ENCODE measurements around the gene TTR. TPM values are rescaled to one million over a fixed set of nuclear protein-coding genes. Genes with fewer than 3 reads are reported as not detected.

TTR gene
- total RNA-seq (ENCODE audit: unreplicated experiment) = not detected
- long read RNA-seq = 0 reads

- Mint-ChIP-seq H3K4me3 (ENCODE audit: unreplicated experiment) (peak within 1 kb of the TSS; percentile 45), H3K36me3 (ENCODE audit: unreplicated experiment) (no peaks in the 10 kb centered on the region), H3K9me3 (ENCODE audit: unreplicated experiment) (no peaks in the 10 kb centered on the region), H3K27me3 (ENCODE audit: unreplicated experiment) (peaks cover 5% of the 10 kb centered on the region), H3K27ac (ENCODE audit: unreplicated experiment) (peak within 1 kb of the TSS; percentile 81), H3K4me1 (ENCODE audit: low read depth, unreplicated experiment) (peaks cover 7% of the 10 kb centered on the region)
- TF ChIP-seq CTCF (IDR thresholded peaks at IDR 0.05; ENCODE audit: partially characterized antibody, unreplicated experiment) = no peak
- no peak for DNase-seq
These were observed at the start of gene TTR for GRCh38 chr18:31591628-31592027. TSS of gene TTR (plus strand) at chr18:31591877. CDS start at chr18:31591903, 26 bp downstream.

- Mint-ChIP-seq H3K27ac (ENCODE audit: unreplicated experiment) (no peak overlapping the region), H3K4me1 (ENCODE audit: low read depth, unreplicated experiment) (no peaks in the 10 kb centered on the region), H3K36me3 (ENCODE audit: unreplicated experiment) (peaks cover 8% of the 10 kb centered on the region), H3K9me3 (ENCODE audit: unreplicated experiment) (no peaks in the 10 kb centered on the region), H3K27me3 (ENCODE audit: unreplicated experiment) (peaks cover 1% of the 10 kb centered on the region), H3K4me3 (ENCODE audit: unreplicated experiment) (no peak overlapping the region)
- DNase-seq = no peak
- TF ChIP-seq CTCF (IDR thresholded peaks at IDR 0.05; ENCODE audit: partially characterized antibody, unreplicated experiment) = no peak
These were observed 45.2 kb upstream of the TTR start for GRCh38 chr18:31546476-31546875.

GRCh38 chr18:31548853-31549252 lies 42.8 kb upstream of the TTR start:
- no peak overlapping the region for H3K27ac Mint-ChIP-seq (ENCODE audit: unreplicated experiment)
- TF ChIP-seq CTCF (IDR thresholded peaks at IDR 0.05; ENCODE audit: partially characterized antibody, unreplicated experiment) = no peak
- no peak for DNase-seq
- H3K9me3 Mint-ChIP-seq (ENCODE audit: unreplicated experiment) = no peaks in the 10 kb centered on the region
- no peak overlapping the region for H3K4me3 Mint-ChIP-seq (ENCODE audit: unreplicated experiment)
- no peaks in the 10 kb centered on the region for H3K36me3 Mint-ChIP-seq (ENCODE audit: unreplicated experiment)
- H3K4me1 Mint-ChIP-seq (ENCODE audit: low read depth, unreplicated experiment) = no peaks in the 10 kb centered on the region
- no peaks in the 10 kb centered on the region for H3K27me3 Mint-ChIP-seq (ENCODE audit: unreplicated experiment)

GRCh38 chr18:31549416-31549815 lies 42.3 kb upstream of the TTR start:
- Mint-ChIP-seq H3K36me3 (ENCODE audit: unreplicated experiment) (no peaks in the 10 kb centered on the region), H3K27me3 (ENCODE audit: unreplicated experiment) (peaks cover 2% of the 10 kb centered on the region), H3K4me1 (ENCODE audit: low read depth, unreplicated experiment) (no peaks in the 10 kb centered on the region), H3K9me3 (ENCODE audit: unreplicated experiment) (no peaks in the 10 kb centered on the region), H3K4me3 (ENCODE audit: unreplicated experiment) (no peak overlapping the region), H3K27ac (ENCODE audit: unreplicated experiment) (no peak overlapping the region)
- no peak for DNase-seq
- no peak for TF ChIP-seq CTCF (IDR thresholded peaks at IDR 0.05; ENCODE audit: partially characterized antibody, unreplicated experiment)

GRCh38 chr18:31551883-31552282 lies 39.8 kb upstream of the TTR start:
- no peak overlapping the region for H3K27ac Mint-ChIP-seq (ENCODE audit: unreplicated experiment)
- no peaks in the 10 kb centered on the region for H3K9me3 Mint-ChIP-seq (ENCODE audit: unreplicated experiment)

More at GRCh38 chr18:31551883-31552282, 39.8 kb upstream of the TTR start:
- Mint-ChIP-seq H3K36me3 (ENCODE audit: unreplicated experiment) (no peaks in the 10 kb centered on the region), H3K4me3 (ENCODE audit: unreplicated experiment) (no peak overlapping the region), H3K4me1 (ENCODE audit: low read depth, unreplicated experiment) (no peaks in the 10 kb centered on the region), H3K27me3 (ENCODE audit: unreplicated experiment) (peaks cover 2% of the 10 kb centered on the region)
- TF ChIP-seq CTCF (IDR thresholded peaks at IDR 0.05; ENCODE audit: partially characterized antibody, unreplicated experiment) = no peak
- no peak for DNase-seq
